ENCODE results near the gene STK32B.

The STK32B gene

DNA sequence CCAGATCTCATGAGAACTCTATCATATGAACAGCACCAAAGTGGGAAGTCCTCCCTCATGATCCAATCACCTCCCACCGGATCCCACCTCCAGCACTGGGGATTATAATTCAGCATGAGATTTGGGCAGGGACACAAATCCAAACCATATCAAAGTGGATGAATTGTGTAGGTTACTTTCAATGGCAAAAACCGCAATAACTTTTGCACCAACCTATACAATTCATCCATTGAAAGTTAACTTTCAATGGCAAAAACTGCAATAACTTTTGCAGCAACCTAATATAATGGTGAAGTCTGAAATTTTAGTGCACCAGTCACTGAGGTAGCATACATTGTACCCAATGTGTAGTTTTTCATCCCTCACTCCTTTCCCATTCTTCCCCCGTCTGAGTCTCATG lies 16.6 kb downstream of the STK32B start:
- no peak for DNase-seq (ENCODE audit: low read depth, low spot score)

DNA sequence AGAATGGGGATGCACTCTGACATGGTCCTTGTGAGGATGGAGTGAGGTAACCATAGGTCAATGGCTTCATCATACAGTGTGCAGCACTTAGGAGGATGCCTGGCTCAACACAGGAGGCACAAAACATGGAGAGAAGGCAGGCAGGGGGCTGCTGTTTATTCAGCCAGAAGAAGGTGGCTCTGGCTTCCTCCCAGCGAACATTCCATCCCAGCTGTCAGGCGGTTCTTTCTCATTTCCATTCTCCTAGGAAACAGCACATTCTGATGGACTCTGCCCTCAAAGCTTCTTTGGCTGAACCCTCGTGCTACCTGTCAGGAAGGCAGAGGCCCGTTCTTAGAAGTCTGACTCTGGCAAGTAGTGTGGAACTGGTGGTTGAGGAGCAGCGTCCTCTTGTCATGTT lies 18.6 kb downstream of the STK32B start:
- DNase-seq (ENCODE audit: low read depth, low spot score) = no peak

DNA sequence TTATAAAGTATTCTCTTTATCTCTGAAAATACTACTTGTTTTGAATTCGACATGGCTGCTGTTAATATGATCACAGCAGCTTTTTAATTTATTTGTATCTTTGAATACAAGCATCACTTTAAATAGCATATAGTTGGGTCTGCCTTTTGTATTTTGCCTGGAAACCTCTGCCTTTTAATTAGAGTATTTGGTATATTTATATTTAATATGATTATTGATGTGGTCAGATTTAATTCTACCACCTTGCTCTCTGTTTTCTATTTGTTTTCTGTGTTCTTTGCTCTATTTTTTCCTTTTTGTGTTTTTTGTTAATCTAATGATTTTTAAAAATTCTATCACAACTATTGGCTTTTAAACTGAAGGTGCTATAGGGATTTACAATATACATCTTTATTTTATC lies 21.7 kb downstream of the STK32B start:
- no peak for DNase-seq (ENCODE audit: low read depth, low spot score)

DNA sequence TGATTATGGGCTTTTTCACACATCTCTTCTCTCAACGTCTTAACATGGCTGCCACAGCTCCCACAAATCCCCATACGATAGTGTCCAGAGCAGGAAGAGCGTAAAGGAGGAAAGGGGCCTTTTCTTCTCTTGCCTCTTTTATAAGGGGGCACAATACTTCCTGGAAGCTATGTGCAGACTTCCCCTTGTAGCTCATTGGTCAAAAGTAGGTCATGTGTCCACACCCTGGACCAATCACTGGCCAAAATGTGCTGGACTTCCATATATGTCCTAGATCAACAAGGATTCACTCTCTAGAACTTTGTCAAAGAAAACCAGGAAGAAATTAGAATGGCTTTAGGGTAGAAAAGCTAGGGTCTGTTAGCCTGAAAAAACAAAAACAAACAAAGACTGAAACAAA lies 26.7 kb downstream of the STK32B start:
- DNase-seq (ENCODE audit: low read depth, low spot score) = no peak

DNA sequence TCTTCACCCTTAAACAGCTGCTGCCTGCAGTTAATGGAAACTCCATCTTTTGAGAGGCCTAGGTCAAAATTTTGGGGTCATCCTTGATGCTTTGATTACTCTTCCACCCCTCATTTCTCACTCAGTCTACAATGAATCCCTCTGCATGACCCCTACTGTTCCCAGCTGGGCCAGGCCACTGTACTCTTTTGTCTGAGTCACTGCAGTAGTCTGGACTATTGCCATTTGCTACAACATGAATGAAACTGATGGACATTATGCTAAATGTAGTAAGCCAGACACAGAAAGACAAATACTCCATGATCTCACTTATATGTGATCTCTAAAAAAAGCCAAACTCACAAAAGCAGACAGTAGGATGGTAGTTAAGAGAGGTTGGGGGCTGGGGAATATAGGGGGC lies 28.3 kb downstream of the STK32B start:
- no peak for DNase-seq (ENCODE audit: low read depth, low spot score)

DNA sequence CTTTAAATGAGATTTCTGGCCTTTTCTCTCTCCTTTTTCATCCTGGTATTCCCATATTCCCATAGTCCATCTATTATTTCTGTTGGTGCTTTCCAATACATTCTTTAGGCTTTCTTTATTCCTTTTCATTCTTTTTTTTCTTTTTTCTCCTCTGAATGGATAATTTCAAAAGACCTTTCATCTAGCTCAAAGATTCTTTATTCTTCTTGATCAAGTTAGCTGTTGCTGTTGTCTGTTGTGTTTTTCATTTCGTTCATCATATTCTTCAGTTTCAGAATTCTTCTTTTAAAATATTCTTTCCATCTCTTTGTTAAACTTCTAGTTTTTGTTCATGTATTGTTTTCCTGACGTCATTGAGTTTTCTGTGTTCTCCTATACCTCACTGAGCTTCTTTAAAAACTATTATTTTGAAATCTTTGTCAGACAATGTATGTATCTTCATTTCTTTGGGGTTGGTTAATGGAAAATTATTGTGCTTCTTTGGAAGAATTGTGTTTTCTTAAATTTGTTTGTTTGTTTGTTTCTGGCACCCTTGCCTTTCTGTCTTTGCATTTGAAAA lies 30.2 kb downstream of the STK32B start:
- no peak for DNase-seq (ENCODE audit: low read depth, low spot score)

DNA sequence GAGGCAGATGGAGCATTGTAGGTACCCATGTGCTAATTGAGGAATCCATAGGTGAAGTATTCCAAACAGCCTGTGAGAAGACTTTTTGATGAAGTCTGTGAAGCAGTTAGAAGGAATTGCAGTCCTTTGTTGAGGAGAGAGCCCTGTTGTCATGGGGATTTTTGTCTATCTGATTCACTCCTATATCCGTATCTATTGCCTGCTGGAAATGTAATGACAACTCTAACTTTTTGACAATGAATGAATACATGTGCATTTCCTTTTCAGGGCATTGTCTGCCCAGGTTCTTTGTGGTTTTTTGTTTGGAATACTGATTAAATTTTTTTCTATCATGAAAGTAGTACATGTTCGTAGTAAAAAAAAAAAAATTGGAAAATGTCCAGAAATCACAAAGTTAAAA lies 31.1 kb downstream of the STK32B start:
- DNase-seq (ENCODE audit: low read depth, low spot score) = no peak

DNA sequence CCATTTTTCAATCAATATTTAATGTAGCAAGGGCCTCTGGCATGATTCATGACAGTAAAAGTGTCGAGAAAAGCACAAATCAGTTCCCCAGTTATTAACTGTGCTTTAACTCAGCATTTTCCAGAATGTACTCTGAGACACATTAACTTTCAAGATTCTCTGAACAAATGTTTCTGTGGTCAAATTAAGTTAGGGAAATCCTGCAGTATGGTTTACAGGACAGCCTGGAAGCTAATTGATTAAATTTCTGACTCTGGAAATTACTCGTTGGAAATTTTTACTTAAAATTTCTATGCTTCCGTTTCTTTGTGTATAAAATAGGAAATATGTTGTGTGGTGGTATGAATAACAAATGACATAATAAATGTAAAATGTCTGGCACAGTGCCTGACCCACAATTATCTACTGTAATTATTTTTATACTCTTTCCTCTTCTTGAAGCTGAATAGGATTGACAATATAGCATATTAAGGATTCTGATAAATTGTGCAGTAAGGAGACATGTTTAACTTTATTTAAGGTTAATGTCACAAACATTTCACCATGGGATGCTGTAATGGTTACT lies 33.7 kb downstream of the STK32B start:
- no peak for DNase-seq (ENCODE audit: low read depth, low spot score)

DNA sequence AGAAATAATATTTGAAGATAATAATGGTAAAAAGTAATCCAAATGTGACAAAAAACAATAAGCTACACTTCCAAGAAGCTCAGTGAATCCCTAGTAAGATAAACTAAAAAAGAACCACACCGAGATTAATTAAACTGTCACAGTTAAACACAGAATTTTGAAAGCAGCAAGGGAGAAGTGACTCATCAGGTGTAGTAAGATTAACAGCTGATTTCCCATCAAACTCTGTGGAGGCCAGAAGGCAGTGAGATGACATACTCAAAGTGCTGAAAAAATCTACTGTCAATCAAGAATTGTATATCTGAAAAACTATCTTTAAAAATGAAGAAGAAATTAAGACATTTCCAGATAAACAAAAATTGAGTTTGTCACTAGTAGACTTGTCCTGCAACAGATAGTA lies 35.3 kb downstream of the STK32B start:
- no peak for DNase-seq (ENCODE audit: low read depth, low spot score)

DNA sequence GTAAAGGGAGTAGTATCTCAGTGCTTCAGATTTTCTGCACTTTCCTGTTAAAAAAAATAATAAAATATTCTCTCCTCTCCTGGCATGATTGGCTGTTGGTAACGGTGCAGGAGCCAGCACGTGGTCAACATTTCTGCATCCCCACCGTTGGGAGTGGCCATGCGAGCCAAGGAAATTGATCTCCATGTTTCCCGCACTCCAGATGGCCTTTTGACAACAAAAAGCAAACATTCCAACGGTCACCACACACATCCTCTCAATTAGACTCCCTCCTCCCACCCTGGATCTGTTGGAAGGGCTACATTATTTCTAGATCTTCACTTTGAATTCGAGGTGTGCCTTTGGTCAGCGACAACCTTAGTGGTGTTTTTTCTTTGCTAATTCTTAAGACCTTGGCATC lies 45.0 kb downstream of the STK32B start:
- no peak for DNase-seq (ENCODE audit: low read depth, low spot score)

DNA sequence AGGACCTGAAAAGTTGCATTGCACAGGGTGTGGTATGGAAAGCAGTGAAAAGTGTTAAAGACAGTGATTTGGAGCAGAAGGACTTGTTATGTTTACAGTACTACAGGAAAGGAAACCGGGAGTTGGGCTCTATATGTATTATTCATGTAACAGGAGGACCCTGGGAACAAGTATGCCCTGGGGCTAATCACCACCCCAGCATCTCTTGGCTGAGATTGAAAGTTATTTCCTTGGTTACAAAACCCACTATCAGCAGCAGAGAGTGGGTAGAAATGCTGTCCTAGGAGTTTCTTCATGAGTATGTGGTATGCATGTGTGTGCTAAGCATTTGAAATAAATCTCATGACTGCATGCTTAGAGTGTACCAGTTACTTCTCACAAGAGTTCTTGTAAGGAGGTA lies 46.9 kb downstream of the STK32B start:
- DNase-seq (ENCODE audit: low read depth, low spot score) = no peak

DNA sequence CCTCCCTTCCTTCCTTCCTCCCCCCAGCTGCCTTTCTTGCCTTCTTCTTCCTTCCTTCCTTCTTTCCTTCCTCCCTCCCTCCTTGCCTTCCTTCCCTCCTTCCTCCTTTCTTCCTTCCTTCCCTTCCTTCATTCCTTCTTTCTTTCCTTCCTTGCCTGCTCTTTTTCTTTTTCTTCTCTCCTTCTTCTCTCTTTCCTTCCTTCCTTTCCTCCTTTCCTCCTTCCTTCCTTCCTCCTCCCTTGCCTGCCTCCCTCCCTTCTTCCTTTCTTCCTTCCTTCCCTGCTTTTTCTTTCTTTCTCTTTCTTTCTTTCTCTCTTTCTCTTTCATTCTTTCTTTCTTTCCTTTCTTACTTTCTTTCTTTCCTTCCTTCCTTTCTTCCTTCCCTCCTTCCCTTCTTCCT lies 49.1 kb downstream of the STK32B start:
- DNase-seq (ENCODE audit: low read depth, low spot score) = no peak

DNA sequence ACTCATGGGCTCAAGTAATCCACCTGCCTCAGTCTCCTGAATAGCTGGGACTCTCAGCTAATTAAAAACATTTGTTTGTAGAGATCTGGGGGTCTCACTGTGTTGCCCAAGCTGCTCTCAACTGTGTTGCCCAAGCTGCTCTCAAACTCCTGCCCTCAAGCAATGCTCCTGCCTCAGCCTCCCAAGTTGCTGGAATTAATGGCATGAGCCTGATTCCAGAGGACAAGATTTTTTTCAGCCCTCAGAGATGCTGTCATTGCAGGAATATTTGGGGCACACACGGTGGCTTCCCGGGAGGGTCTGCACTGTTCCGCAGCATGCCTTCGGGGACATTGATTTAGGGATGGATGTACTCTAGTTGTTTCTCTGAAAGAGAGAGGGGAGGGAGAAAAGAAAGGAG lies 49.7 kb downstream of the STK32B start:
- DNase-seq (ENCODE audit: low read depth, low spot score) = no peak

DNA sequence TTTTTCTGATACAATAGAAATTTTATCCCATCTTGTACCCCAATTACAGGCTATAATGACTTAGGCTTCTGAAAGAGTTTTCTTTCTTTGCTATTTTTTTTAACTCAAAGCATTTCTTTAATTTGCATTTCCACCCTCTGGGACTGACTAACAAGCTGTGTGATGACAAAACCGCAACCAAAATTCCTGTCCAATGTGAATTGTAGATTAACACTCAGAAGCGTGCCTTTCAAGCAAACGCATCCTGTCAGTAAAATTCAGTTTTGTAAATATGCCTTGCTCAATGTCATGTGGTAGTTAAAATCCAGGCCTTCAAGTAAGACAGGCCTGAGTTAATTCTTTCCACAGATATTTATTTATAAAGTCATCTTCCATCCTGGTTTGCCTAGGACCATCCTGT lies 50.3 kb downstream of the STK32B start:
- DNase-seq (ENCODE audit: low read depth, low spot score) = no peak

DNA sequence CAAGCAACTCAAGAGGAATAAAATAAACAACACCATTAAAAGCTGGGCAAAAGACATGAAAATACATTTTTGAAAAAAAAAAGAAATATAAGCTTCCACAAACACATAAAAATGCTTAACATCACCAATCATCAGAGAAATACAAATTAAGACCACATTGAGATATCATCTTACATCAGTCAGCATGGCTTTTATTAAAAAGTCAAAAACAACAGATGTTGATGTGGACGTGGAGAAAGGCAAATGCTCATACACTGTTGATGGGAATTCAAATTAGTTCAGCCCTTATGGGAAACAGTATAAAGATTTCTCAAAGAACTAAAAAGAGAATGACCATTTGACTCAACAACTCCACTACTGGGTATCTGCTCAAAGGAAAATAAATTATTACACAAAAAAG lies 59.6 kb downstream of the STK32B start:
- no peak for DNase-seq (ENCODE audit: low read depth, low spot score)

DNA sequence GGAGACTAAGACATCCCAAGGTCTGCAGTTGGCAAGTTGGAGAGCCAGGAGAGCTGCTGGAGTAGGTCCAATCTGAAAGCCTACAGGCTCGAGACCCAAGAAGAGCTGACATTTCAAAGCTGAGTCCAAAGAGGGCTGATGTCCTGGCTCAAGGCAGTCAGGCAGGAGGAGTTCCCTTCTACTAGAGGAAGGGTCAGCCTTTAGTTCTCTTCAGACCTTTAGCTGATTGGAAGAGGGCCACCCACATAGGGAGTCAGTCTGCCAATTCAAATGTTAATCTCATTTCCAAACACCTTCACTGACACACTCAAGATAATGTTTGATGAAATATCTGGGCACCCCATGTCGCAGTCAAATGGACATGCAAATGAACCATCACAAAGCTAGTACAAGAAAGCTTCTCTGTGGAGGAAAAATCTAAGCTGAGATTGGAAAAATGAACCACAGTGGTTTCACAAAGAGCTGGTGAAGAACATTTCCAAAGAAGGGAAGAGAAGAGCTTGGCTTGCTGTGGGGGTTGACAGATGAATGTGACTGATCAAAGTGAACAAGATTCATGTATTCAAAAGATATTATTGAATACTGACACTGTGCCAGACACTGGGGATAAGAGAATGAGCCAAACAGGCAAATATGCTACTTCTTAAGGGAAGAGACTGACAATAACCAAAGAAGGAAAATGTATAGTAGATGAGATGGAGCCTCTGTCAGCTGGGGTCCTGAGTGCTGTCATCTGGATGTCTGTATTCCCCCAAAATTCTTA lies 61.2 kb downstream of the STK32B start:
- no peak for DNase-seq (ENCODE audit: low read depth, low spot score)

DNA sequence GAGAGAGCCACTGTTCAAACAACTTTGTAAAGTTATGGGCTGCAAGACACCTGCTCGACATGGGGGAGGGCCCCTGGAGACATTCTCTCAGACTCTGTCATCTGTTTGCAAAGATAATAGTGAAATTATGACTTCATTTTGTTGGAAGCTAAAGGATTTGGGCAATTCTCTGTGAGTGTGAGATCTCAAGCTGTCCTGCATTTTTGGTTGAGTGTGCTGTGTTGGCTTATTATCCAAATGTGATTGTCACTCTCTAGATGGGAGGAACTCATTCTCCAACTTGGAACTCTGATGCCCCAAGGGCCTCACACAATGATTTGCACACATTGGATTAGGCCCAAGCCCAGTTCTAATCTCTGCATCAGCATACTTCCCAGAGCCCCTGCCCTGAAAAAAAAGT lies 63.7 kb downstream of the STK32B start:
- no peak for DNase-seq (ENCODE audit: low read depth, low spot score)

DNA sequence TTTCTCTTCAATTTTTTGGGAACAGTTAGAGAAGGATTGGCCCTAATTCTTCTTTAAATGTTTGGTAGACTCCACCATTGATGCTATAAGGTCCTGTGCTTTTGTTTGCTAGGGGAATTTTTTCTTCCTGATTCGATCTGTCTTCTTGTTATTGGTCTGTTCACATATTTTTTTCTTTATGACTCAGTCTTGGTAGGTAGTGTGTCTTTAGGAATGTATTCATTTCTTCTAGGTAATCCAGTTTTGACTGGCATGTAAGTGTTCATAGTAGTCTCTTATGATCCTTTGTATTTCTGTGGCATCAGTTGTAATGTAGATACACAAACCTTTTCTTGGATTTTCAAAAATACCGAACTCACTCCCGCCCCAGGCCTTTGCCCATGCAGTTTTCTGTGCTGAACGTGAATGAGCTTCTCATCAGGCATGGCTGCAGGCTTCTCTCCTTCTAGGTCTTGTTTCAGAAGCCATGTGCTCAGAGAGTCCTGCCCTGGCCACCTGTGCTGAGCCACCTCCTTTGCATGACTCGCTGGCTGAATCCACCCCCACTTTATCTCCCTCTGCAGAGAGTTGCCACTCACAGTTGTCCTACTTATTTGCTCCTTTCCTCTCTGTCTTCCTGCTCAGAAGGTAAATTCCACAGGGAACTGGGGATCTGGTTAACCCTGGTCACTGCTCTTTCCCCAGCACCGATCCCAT lies 67.0 kb downstream of the STK32B start:
- DNase-seq (ENCODE audit: low read depth, low spot score) = no peak

DNA sequence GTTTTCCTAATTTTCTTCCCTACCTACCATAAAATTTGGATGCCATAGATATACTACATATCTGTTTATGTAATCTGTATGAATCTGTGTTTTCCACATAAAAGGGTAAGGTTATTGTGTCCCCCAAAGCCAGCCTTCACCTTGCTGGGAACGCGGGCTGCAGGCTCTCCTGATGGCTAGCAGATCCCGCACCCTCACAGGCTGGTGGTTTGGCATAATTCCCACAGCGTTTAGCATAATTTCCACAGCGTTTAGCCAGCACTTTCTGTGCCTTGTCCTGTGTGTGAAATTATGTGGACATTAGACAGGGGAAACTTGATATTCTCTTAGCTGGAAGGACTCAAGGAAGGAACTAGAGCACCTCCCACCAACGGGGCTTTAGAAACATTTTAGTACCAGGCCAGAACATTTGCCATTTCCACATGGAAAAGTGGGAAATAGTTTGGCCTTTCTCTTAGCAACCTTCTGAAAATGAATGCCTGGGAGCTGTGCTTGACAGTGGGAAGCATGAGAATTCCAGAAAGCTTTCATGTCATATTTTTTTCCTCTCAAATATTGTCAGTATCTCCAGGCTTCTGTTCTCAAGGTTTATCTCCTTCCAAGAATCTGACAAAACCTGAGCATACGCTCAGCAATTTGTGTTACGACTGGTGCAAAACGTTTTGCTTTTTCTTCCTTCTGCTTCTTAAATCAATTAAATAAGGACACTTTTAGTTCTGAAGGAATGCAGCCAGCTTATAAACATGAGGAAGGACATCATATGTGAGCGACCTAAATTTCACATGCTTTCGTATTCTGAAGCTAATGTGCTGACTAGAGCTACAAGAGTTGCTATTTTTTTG lies 67.9 kb downstream of the STK32B start:
- DNase-seq (ENCODE audit: low read depth, low spot score) = no peak

DNA sequence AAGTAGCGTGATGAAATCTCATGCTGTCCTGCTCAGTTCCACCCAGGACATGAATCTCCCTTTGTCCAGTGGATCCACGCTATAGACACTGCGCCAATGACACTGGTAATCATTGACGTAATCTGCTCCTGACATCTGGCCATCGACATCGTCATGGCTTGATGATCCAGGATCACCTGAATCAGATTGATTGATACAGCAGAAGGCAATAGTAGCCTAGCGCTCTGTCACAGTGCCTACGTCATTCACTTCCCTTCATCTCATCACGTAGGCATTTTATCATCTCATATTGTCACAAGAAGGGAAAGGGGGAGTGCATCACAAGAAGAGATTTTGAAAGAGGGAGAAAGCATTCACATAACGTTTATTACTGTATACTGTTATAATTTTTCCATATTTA lies 68.8 kb downstream of the STK32B start:
- no peak for DNase-seq (ENCODE audit: low read depth, low spot score)

DNA sequence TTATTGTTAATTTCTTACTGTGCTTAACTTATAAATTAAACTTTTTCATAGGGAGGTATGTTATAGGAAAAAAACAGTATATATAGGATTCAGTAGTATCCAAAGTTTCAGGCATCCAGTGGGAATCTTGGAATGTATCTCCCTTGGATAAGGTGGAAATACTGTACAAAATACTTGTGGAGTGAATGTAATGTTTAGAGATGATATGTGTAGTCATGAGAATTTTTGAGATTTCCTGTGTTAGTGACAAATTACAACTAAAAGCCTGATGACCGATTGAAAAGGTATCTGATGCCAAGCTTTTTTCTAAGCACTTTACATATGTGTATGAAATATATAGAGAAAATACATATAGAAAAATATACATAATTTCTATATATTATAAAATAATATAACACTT lies 69.2 kb downstream of the STK32B start:
- no peak for DNase-seq (ENCODE audit: low read depth, low spot score)

DNA sequence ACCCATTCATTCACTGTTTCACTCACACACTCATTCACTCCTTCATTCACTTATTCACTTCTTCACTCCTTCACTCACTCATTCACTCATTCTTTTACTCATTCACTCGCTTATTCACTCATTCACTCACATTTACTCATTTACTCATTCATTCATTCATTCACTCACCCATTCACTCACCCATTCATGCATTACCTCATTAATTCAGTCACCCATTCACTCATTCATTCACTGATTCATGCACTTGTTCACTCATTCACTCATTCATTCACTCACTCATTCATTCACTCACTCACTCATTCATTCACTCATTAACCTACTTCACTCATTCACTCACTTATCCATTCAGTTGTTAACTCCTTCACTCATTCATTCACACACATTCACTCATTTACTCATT lies 70.8 kb downstream of the STK32B start:
- no peak for DNase-seq (ENCODE audit: low read depth, low spot score)
